ENCODE results near the gene MGAT4A. TPM values are rescaled to one million over a fixed set of nuclear protein-coding genes. Genes with fewer than 3 reads are reported as not detected.

The MGAT4A gene
- total and polyA plus RNA-seq, 10 of the 15 experiments (the other 5 are each of a cell fraction or from before 2014, with no cell fraction given) = 4.3 to 23.4 (median 13.6) TPM

- TF ChIP-seq, protein P1, sequence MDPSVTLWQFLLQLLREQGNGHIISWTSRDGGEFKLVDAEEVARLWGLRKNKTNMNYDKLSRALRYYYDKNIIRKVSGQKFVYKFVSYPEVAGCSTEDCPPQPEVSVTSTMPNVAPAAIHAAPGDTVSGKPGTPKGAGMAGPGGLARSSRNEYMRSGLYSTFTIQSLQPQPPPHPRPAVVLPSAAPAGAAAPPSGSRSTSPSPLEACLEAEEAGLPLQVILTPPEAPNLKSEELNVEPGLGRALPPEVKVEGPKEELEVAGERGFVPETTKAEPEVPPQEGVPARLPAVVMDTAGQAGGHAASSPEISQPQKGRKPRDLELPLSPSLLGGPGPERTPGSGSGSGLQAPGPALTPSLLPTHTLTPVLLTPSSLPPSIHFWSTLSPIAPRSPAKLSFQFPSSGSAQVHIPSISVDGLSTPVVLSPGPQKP (IDR thresholded peaks at IDR 0.05; ENCODE audit: low read depth, low read length) = no peak
These were observed 154.1 kb downstream of the MGAT4A start (continued) for GRCh38 chr2:98576666-98577312.

DNA sequence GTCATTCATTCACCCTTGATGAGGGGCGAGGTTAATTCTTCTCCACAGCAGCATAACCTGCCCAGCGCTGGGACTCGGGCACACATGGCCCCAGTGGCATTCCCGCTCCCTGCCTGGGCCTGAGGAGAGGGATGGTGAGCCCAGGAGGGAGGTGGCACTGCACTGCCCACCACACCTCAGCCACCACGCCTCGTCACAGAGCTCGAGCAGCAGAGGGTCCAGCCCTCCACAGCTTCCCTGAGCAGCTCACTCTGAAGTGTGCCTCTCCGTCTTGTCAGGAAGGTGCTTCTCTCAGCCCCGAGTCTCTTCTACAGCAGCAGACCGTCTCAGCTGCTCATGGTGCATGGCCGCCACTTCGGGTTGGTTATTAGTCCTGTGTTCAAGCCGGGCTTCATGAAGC is 157.5 kb downstream of the MGAT4A start:
- in situ Hi-C loops (cut with MboI) = no loop called here
- CTCF ChIA-PET = no interaction called here
- peaks cover 51 to 52% of the 10 kb centered on the region in 2 experiments for H3K36me3 ChIP-seq (ENCODE audit: control insufficient read depth in 2 of 2, insufficient read depth in 2 of 2, low read length in 1 of 2)

More for the DNA sequence above, 157.5 kb downstream of the MGAT4A start:
- Histone ChIP-seq H3K4me2 (ENCODE audit: control insufficient read depth, insufficient read depth) (no peak overlapping the region), H3K27me3 (replicated peaks in 1 of 2; ENCODE audit: control insufficient read depth in 2 of 2, insufficient read depth in 2 of 2, low read length in 1 of 2) (no peaks in the 10 kb centered on the region), H3K27ac (ENCODE audit: control insufficient read depth, insufficient read depth) (no peak overlapping the region), H3K9ac (ENCODE audit: control insufficient read depth, insufficient read depth, low read length) (no peak overlapping the region), H3K79me2 (ENCODE audit: control insufficient read depth, insufficient read depth, low read length) (no peaks in the 10 kb centered on the region), H2AFZ (ENCODE audit: control insufficient read depth, low read depth, low read length) (no peak overlapping the region), H3K9me3 (replicated peaks; ENCODE audit: control insufficient read depth, insufficient read depth, low read length) (no peaks in the 10 kb centered on the region), H3K4me1 (ENCODE audit: control insufficient read depth, insufficient read depth, low read length) (no peaks in the 10 kb centered on the region), H4K20me1 (ENCODE audit: control insufficient read depth, insufficient read depth) (no peaks in the 10 kb centered on the region), H3K4me3 (no peak overlapping the region)
- FAIRE-seq = no peak
- TF ChIP-seq POLR2A (IDR thresholded peaks at IDR 0.05; ENCODE audit: low read depth, low read length) = no peak
- TF ChIP-seq POU2F2 (IDR thresholded peaks at IDR 0.05; ENCODE audit: borderline replicate concordance, low read depth, low read length) = no peak
- TF ChIP-seq TCF12 (IDR thresholded peaks at IDR 0.05; ENCODE audit: low read depth, low read length) = no peak
- TF ChIP-seq MTA2 (IDR thresholded peaks at IDR 0.05; ENCODE audit: low read depth) = no peak
- TF ChIP-seq CHD4 (IDR thresholded peaks at IDR 0.05) = no peak
- TF ChIP-seq FOXM1 (IDR thresholded peaks at IDR 0.05; ENCODE audit: low read depth, low read length) = no peak
- no peak for TF ChIP-seq USF2 (IDR thresholded peaks at IDR 0.05; ENCODE audit: borderline replicate concordance, low read depth, low read length)
- TF ChIP-seq, protein P2, sequence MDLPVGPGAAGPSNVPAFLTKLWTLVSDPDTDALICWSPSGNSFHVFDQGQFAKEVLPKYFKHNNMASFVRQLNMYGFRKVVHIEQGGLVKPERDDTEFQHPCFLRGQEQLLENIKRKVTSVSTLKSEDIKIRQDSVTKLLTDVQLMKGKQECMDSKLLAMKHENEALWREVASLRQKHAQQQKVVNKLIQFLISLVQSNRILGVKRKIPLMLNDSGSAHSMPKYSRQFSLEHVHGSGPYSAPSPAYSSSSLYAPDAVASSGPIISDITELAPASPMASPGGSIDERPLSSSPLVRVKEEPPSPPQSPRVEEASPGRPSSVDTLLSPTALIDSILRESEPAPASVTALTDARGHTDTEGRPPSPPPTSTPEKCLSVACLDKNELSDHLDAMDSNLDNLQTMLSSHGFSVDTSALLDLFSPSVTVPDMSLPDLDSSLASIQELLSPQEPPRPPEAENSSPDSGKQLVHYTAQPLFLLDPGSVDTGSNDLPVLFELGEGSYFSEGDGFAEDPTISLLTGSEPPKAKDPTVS (IDR thresholded peaks at IDR 0.05; ENCODE audit: low read depth, low read length) = no peak
- TF ChIP-seq POLR2AphosphoS5 (IDR thresholded peaks at IDR 0.05; ENCODE audit: low read length) = no peak
- no peak for TF ChIP-seq PAX8 (IDR thresholded peaks at IDR 0.05)
- TF ChIP-seq PRDM15 (CRISPR knock-in tag; IDR thresholded peaks at IDR 0.05) = no peak
- RAD21 ChIA-PET (ENCODE audit: unreplicated experiment) = no interaction called here
- no TSS peak for BruUV-seq (replicated peaks)
- intact Hi-C loops (cut with micrococcal nuclease; ENCODE audit: unreplicated experiment) = no loop called here
- POLR2A ChIA-PET = interaction anchor here (1.1 kb wide), 1 partner anchor 13 kb away, joined by 3 read pairs; no protein-coding TSS in a partner anchor
- 90% methylated on average over 13 of the region's 13 CpGs for WGBS (ENCODE audit: insufficient coverage, insufficient replicate concordance, low lambda C conversion rate, missing lambda C conversion rate)
- no peak for DNase-seq (ENCODE audit: low read depth, low spot score)
- SMC1A ChIA-PET (ENCODE audit: uncharacterized antibody, unreplicated experiment) = interaction anchor here (1.1 to 1.6 kb wide), 2 partner anchors 15 to 161 kb away, joined by 3 to 5 read pairs; no protein-coding TSS in a partner anchor
- no peak for ATAC-seq

Measured in GM12878 (cell line).